ENCODE data around the gene ICOSLG. TPM values are rescaled to one million over a fixed set of nuclear protein-coding genes. Genes with fewer than 3 reads are reported as not detected.
"Not testable (repeated sequence)": the region's sequence is repeated elsewhere in the genome, so short reads cannot be mapped to it uniquely, and the experiment has no call there.

The ICOSLG gene
- polyA plus RNA-seq, 1 donor: 6.3 TPM

DNA sequence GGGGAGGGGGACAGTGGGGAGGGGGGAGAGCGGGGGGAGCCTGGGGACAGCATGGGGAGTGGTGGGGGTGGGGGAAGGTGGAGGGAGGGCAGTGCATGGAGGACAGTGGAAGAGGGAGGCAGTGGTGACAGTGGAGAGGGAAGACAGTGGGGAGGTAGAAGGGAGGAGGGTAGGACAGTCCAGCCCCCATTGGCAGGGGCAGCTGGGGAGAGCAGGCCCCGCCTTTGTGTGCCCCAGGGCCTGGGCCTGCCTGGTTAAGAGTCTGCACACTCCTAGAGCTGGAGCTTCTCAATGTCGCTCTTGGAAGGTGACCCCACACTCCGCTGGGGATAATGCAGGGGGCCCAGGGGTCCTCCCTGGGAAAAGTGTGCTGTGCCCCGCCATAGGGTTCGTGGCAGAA is 15.1 kb downstream of the ICOSLG start:
- not testable (repeated sequence) for DNase-seq (ENCODE audit: low read depth)

DNA sequence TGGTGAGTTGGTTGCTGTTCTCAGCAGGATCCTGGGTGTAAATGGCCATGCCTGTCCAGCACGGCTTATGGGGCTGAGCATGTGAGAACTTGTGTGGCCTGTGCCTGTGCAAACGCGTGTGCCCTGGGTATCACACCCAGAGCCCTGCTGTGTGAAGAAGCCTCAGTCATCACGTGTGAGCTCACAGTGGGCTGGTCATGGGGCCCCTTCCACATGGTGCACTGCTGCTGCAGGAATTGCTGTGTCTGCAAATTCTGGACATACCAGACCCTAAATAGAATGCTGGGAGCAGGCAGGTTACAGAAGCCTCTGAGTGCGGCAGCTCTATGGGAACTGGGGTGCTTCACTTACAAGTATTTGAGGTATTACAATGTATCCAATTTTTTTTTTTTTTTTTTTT is 17.4 kb downstream of the ICOSLG start:
- DNase-seq (ENCODE audit: low read depth): not testable (repeated sequence)

DNA sequence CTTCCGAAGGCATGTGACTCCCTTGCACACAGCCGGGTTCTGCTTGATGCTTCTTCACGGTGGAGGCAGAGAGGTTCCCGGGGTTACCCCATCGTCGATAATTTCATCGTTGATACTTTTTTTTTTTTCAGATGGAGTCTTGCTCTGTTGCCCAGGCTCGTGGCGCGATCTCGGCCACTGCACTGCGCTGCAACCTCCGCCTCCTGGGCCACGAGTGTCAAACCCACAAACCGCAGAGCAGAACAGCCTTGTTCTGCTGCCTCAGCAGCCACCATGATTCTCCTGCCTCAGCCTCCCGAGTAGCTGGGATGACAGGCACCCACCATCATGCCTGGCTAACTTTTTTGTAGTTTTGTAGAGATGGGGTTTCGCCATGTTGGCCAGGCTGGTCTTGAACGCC is 20.1 kb downstream of the ICOSLG start:
- DNase-seq (ENCODE audit: low read depth): not testable (repeated sequence)

DNA sequence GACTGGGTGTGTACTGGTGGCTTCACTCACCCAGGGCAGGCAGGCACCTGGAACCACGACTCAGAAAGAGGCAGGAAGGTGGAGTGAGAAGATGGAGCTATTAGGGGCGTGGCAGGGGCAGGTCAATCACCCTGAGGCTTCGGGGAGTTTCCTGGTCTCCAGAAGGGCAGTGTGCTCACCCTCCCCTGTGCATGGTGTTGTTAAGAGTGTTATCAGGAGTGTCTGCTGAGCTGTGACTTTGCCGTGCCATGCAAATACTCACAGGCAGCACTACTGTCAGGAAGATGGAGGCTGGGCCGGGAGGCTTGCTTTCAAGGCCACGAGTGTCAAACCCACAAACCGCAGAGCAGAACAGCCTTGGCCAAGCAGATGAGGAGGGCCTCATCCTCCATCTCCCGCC is 22.3 kb downstream of the ICOSLG start:
- DNase-seq (ENCODE audit: low read depth): not testable (repeated sequence)

DNA sequence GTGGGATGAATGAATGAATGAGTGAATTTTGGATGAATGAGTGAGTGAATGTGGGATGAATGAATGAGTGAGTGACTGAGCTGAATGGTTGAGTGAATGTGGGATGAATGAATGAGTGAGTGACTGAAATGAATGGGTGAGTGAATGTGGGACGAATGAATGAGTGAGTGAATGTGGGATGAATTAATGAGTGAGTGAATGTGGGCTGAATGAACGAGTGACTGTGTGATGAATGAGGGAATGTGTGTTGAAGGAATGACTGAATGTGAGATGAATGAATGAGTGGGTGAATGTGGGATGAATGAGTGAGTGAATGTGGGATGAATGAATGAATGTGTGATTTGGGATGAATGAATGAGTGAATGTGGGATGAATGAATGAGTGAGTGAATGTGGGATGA is 28.8 kb downstream of the ICOSLG start:
- DNase-seq (ENCODE audit: low read depth): not testable (repeated sequence)

DNA sequence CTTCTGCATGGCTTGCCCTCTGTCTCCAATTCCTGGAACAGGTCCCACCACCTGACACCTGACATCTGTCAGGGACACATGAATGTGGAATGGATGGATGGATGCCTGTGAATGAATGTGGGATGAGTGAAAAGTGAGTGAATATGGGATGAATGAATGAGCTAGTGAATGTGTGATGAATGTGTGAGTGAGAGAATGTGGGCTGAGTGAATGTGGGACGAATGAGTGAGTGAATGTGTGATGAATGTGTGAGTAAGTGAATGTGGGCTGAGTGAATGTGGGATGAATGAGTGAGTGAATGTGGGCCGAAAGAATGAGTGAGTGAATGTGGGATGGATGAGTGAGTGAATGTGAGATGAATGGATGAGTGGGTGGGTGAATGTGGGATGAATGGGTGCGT is 29.2 kb downstream of the ICOSLG start:
- DNase-seq (ENCODE audit: low read depth): not testable (repeated sequence)

DNA sequence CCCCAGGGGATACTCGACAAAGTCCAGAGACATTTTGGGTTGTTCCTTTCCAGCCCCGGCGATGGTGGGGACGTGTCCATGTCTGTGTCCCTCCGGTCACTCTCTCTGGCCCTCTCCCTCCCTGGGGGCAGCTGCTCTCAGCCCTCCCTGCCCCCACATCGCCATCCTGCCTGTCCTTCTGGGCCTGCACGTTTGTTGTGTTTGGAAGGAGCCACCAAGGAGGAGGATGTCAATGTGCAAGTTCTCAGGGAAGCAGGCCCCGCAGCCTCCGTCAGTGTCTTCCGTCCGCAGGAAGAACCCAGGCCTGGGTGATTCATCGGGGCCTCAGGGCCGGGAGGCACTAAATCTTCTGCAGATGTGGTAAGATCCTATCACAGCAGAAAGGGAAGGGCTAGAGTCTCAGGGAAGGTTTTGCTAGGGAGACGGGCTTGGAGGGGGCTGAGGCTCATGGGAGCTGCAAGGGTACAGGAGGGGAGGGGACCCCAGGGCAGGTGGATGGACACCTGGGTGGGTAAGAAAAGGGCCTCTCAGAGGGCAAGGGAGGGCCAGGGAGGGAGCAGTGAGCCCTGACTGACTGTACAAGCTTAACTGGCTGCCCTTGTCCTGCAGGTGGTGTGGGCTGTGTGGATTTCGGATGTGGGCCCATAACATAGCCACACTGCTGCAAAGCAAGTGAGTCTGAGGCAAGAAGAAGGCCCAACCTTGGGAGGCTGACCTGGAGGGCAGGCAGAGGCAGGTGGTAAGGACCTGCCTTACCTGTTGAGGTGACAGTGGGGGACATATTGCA is 32.7 kb downstream of the ICOSLG start:
- DNase-seq (ENCODE audit: low read depth): not testable (repeated sequence)

DNA sequence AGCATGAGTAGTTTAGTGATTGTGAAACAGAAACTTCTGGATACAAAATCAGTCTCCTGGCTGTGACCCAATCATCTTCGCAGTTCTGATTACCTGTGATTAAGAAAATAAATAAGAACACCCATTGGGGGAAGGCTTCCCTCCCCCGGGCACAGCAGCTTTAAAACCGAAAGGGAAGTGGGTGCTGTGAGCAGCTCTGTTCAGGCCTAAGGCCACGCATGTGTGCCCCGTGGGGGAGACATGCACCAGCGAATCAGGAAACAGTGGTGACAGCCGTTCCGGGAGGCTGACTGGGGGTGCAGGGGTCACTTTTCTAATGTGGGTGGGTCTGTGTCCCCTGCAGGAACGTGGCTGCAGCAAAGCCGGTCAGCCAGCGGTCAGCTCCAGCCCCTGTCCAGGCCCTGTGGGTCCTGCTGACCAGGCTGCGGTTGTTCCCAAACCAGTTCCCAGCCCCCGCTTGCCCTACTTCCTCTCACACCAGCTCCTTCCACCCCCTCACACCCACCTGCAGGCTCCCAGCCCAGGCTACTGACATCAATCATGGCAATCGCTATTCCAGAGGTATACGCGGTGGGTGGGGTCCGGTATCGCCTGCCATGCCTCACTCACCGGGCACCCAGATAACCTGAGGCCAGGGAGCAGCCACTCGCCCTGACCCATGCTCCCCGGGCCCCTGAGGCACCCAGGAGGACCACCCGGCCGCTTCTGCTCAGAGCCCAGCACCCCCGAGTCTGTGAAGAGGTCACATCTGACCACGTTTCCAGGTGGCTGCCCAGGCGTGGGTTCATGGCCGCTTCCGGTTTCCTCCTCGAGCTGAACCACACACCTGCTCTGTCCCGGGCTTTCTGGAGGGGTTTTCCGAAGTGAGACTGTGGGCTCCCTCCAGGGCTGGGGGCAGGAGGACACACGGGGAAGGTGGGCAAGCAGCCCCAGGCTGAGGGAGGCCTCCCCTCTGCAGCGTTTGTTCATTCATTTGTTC is 33.8 kb downstream of the ICOSLG start:
- DNase-seq (ENCODE audit: low read depth): not testable (repeated sequence)

DNA sequence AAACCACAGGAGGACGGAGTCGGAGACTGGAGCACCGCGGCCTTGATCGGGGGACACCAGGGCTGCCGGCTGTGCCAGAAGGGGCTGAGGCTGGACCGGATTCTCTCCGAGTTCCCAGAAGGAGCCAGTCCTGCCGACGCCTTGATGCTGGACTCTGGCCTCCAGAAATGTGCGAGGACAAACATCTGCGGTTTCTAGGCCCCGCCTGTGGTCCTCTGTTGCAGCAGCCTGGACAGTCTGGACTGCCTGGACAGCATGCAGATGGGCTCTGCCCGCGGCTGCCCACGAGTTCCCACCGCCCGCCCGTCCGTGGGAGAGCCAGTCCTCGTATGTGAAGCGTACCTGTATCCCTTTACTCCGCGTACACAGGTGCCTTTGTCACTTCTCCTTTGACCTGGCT is 34.6 kb downstream of the ICOSLG start:
- DNase-seq (ENCODE audit: low read depth): not testable (repeated sequence)

DNA sequence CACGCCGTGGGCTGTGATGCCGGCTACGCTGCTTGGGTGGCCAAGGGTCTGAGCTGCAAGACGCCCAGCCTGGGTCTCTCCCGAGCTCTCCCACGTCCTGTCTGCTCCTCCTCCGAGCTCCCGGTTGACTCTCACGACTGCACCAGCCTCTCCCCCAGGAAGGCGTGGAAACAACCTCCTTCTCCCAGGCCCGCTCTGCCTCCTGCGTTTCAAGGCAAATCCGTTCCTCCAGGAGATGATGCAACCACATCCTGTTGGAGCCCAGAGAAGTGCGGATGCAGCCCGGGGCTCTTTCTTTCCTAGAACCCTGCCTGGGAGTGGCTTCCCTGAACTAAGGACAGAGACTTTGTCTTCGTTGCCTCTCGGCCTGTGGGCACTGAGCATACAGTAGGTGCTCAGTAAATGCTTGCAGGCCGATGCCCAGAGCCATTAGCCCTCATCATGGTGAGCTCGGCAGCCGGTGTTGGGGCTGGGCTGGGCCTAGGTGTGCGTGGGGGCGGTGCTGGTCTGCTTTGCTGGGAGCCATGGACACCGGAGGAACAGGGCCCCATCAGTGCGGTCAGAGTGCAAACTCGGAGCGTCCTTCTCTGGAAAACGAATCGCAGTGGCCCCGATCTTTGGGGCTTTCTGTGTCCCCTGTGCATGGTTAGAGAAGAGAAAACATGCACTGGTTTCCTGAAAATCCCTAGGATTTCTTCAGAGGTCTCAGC is 38.0 kb downstream of the ICOSLG start:
- DNase-seq (ENCODE audit: low read depth): not testable (repeated sequence)

DNA sequence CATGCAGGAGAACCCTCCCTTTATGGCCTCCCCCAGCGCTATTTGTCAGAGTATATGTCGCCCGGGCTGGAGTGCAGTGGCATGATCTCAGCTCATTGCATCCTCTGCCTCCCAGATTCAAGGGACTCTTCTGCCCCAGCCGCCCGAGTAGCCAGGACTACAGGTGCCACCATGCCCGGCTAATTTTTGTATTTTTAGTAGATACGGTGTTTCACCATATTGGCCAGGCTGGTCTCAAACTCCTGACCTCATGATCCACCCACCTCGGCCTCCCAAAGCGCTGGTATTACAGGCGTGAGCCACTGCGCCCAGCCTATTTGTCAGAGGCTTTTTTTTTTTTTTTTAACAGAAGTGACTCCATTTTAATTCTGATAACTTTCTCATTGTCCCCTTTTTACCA is 40.7 kb downstream of the ICOSLG start:
- DNase-seq (ENCODE audit: low read depth): not testable (repeated sequence)

DNA sequence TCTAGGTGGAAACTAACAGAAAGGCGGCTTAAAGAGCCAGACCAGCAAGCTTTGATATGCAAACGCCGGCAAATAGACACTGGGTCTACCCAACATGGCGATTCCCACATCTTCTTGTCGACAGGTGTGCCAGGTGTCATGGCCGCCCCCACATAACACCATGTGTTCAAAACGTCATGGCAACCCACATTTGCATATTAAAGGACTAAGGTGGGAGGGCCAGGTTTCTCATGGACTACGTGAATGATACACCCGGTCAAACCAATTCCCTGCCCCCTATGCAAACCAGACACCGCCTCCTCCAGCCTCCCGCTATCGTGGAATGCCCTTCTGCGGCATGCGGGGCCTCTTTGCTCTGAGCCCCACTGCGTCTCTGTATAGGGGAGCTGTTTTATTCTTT is 41.3 kb downstream of the ICOSLG start:
- DNase-seq (ENCODE audit: low read depth): no peak

DNA sequence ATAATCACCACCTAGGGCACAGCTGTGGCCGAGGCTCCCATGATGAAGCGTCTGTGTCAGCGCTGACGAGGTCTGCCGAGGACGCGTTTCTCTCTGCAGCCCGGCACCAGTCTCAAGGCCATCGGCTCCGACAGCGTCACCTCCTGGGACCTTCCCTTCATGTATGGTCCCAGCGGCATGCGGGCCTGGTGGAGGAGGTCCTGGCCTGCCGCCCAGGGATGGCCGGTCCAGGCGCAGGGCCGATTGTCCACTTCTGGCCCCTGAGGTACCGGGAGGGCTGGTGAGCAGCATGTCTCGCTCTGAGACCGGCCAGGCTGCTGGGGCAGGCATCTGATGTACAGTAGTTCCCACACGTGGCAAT is 43.6 kb downstream of the ICOSLG start:
- not testable (repeated sequence) for DNase-seq (ENCODE audit: low read depth)

DNA sequence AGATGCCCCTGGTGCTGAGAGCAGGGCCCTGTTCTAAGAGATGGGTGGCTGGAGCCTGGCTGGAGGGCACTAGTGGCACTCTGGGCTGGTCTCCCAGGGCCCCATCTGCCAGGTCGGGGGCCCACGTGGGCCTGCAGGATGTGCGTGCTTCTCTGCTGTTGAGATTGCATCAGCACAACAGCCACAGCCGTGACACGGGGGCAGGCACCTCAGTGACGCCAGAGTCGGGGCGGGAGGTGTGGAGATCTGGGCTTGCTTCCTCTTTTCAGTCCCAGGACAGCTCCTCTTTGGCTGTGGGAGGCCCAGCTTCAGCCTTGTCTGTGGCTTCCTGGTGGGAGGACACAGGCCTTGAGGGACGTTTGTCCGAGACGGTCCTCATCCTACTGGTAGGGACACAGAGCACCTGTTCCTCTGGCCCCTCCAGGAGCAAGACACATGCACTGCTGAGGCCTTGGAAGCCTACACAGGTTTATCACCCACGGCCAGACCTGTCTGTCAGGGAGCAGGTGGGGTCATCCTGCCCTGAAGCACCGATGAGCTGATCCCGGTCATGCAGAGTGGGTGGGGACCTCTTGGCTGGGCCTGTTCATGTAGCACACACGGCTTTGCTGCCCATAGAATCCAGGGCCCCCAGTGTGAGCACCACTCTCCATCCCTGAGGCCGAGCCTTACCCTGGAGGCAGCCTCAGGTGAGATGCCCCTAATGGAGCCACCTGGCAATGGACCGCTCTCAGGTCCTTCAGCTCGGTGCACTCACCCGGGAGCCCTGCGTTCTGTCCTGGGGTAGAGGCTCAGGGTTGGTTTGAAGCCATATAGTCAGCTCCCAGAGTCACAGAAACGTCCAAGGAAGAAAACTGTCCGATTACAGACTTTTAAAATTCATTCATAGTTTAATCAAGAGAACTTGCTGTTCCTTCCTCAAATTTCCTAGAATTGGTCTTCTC is 44.3 kb downstream of the ICOSLG start:
- not testable (repeated sequence) for DNase-seq (ENCODE audit: low read depth)

DNA sequence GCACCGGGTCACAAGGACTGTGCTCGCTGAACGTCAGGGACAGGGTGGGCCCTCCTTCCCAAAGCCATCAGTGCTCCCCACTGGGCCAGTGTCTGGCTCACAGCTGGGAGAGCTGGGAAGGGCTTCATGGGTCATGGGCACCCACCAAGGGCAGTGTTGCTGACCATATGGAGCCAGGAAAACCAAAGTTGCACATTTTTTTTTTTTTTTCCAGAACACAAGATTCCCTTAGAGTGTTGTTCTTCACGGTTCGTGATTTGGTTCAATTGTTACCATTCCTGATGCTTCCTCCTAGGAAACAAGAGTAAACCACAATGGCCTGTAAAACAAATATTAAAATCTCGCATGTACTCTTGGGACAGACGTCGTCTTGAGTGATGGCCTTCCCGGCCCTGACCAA is 45.9 kb downstream of the ICOSLG start:
- not testable (repeated sequence) for DNase-seq (ENCODE audit: low read depth)

DNA sequence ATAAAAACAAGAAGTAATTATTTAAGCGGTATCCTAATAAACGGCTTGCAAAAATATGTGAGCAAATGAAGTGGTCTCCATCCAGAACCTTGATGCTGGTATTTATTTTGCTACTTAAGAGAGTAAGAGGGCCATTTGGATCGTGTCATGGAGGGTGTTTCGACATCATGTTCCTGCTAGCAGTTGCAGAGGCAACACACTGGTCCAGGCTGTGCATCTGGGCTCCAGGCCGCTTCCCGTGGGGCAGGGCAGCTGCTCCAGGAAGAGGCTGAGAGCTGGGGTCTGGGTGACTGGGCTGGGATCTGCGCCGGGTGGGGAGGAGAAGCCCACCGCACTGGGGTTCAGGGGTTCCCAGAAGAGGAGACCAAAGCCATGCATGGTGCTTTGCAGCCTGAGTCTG is 46.3 kb downstream of the ICOSLG start:
- DNase-seq (ENCODE audit: low read depth): not testable (repeated sequence)

DNA sequence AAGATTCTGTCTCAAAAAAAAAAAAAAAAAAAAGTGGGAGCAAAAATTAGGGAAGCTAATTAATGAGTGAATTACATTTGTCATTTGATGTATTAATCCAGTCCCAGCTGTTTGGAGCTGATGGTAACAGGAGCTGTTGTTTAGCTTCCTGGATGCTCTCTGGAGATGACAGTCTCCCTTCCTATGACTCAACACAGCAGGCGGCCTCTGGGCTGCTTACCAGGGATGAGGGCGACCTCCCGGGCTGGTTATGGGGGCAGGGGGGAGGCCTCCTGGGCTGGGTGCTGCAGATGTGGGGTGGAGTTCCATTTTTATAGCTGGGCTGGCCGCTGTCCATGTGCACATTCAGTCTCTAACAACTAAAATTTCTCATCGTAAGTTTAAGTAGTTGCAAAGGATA is 47.6 kb downstream of the ICOSLG start:
- DNase-seq (ENCODE audit: low read depth): not testable (repeated sequence)

DNA sequence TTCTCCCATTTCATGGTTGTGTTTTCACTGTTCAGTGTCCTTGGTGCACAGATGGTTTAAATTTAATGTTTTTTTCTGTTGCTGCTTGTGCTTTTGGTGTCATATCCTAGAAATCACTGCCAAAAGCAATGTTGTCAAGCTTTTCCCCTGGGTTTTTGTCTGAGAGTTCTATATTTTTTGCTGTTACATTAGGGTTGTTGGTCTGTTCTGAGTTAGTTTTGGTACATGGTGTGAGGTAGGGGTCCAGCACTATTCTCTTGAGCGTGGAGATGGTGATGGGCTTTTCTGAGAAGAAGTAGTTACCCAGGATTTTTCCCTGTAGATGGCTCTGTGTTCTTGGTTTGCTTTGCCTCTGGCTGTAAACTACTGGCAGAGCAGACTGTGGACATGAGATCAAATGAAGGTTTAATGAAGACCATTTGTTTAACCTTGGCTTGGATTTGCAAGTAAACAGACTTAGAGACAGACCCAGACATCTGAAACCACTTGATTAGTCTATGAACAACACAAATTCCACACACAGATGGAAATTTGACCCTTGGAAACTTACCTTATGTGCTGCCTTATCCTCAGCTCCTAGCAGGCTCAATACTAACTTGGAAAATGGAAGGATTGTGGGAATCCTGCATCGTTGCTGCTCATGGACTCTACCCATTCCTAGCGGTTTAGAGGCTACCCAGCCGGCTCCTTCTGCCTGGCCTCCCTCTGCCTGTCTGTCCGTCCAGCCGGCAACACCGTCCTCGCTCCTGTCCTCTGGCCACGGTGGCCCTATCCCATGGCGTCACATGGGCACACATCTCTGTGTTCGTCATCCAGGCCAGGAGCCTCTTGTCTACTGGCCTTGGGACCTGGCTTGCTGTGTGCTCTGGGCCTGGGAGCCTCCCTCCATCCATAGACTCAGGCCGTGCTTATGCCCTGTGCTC is 50.1 kb downstream of the ICOSLG start:
- not testable (repeated sequence) for DNase-seq (ENCODE audit: low read depth)

DNA sequence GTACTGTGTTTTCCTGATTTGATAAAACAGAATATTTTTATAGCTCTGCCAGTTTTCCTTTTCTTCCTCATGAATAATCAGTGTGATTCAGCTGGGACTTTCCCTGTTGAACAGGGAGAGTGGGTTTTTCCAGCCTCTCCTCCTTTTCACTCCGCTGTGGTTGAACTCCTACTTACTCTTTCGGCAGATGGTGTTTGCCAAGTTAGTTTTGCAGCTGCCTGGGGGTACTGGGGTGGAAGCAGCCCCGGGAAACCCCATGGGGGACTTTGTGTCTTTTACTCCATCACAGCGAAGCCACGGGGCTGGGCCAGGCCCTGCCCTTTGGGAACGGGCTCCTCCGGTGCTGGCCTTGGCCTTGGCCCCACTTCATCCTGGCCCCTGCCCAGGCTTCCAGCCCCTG is 55.9 kb downstream of the ICOSLG start:
- DNase-seq (ENCODE audit: low read depth): not testable (repeated sequence)

DNA sequence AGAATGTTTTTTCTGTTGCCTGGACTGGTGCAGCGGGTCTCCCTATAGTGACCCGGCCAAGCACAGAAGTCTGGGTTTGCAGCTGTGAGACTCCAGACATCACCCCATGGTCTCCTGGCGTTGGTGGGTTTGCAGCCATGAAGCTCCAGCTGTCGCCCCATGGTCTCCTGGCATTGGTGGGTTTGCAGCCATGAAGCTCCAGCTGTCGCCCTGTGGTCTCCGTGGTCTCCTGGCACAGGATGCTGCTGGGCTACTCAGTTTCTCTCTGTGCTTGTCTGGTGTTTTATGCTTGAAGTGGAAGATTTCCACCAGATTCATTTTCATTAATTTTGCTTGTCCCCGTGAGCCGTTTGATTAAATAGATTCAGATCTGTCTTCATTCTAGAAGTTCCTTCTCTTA is 58.5 kb downstream of the ICOSLG start:
- DNase-seq (ENCODE audit: low read depth): not testable (repeated sequence)

Measured in forelimb muscle (tissue), 1 donor.